Neural progenitor cell (in vitro differentiated cells): ENCODE measurements around the gene BBS12.

Source experiments
- EZH2phosphoT487 ChIP-seq: fragments of 200-600 bp; sonication (generic); IDR thresholded peaks from 2 replicates; pipeline ENCODE4 v1.6.1; 2017; ENCODE audit warnings: antibody characterized with exemption
- TF ChIP-seq, protein P1 (sequence below): fragments of 200-600 bp; sonication (generic); IDR thresholded peaks from 2 replicates; pipeline ENCODE4 v1.5.1; 2017; ENCODE audit warnings: antibody characterized with exemption, mild to moderate bottlenecking

DNA sequence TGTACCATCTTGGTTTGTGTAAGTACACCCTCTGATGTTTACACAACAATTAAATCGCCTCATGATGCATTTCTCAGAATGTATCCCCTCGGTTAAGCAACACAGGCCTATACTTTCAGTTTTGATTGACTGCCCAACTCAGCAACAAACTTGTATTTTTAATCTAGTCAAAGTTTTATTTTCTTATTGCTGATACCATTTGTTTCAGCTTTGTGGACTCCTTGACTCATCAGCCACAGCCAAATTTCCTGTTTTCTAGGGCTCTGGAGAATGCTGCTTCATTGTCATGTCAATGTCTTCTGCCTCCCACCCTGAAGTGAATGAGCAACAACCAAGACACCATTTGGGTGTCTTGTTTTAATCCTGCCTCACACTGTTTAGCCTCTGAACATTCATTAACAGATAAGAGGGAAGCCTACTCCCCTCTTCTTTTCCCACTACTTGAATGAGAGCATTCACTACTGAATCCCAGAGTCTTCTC is 14.0 kb downstream of the BBS12 start:
- TF ChIP-seq, protein P1, sequence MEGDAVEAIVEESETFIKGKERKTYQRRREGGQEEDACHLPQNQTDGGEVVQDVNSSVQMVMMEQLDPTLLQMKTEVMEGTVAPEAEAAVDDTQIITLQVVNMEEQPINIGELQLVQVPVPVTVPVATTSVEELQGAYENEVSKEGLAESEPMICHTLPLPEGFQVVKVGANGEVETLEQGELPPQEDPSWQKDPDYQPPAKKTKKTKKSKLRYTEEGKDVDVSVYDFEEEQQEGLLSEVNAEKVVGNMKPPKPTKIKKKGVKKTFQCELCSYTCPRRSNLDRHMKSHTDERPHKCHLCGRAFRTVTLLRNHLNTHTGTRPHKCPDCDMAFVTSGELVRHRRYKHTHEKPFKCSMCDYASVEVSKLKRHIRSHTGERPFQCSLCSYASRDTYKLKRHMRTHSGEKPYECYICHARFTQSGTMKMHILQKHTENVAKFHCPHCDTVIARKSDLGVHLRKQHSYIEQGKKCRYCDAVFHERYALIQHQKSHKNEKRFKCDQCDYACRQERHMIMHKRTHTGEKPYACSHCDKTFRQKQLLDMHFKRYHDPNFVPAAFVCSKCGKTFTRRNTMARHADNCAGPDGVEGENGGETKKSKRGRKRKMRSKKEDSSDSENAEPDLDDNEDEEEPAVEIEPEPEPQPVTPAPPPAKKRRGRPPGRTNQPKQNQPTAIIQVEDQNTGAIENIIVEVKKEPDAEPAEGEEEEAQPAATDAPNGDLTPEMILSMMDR = no peak
- TF ChIP-seq EZH2phosphoT487 = no peak
